MM.1S (cell line): ENCODE measurements around the gene SPATS2.

Experiments
- CTCF ChIP-seq: fragments of 300-600 bp; sonication (generic); IDR thresholded peaks from 2 replicates; pipeline ENCODE4 v1.5.1; 2016; ENCODE audit warnings: antibody characterized with exemption, low read length, mixed read lengths
- EZH2 ChIP-seq: fragments of 300-600 bp; sonication (generic); optimal IDR thresholded peaks from 2 replicates; pipeline ENCODE3; 2017; ENCODE audit warnings: low read depth, mild to moderate bottlenecking, antibody characterized with exemption, low read length, mixed read lengths
- EZH2phosphoT487 ChIP-seq: fragments of 300-600 bp; sonication (generic); IDR thresholded peaks from 2 replicates; pipeline ENCODE4 v1.6.1; 2018; ENCODE audit warnings: antibody characterized with exemption, low read length

DNA sequence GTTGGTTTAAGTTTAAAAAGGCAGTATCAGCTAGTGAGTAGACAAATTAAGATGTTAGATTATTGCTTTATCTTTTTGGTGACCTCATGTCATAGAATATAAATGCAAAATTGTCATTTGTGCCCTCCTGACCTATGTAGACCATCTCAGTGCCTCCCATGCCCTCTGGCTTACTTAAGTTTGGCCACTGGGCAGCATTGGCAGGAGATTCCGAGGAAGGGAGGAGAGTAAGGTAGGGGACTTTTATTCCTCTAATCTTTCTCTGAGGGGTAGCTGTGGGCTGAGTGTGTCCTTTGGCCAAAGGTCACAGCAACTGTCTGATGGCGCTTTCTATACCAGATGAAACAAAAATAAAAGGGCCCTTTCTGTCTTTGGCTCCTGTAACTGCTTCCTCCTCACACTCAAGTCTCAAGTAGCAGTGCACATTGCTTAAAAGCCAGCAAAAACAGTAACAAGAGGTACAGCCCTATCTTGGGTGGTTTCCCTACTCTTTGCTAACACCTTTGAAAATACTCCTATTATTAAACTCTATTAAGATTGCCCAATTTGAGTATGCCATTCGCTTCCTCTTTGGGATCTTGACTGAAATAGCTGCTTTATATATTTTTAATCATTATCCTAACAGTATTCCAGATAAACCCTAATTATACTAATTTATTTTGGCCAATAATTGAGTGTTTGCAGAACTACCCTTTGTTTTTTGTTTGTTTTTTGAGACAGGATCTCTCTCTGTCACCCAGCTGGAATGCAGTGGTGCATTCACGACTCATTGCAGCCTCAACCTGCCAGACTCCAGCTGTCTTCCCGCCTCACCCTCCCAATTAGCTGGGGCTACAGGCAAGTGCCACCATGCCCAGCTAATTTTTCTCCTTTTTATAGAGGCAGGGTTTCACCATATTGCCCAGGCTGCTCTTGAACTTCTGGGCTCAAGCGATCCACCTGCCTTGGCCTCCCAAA lies 115.1 kb downstream of the SPATS2 start:
- TF ChIP-seq EZH2 (no peak), CTCF (no peak), EZH2phosphoT487 (no peak)
